ENCODE results near the gene BAK1. TPM values are rescaled to one million over a fixed set of nuclear protein-coding genes. Genes with fewer than 3 reads are reported as not detected.

BAK1 gene
- polyA plus RNA-seq (ENCODE audit: insufficient read length in 4 of 4): 10 to 100 TPM; 20.2 to 28.4 (median 23.2) TPM

GRCh38 chr6:33579828-33580714 lies at the start of gene BAK1:
Gene BAK1 (minus strand): TSS chr6:33580276. CDS start chr6:33577604, 2,672 bp downstream.
- peak in 3 of 4 donors; percentile 55 to 88 (median 80) for DNase-seq (ENCODE audit: low read depth in 4 of 4, low spot score in 2 of 4)

GRCh38 chr6:33628401-33628964 lies 48.4 kb upstream of the BAK1 start:
- DNase-seq (ENCODE audit: low read depth in 4 of 4, low spot score in 2 of 4): no peak

GRCh38 chr6:33627876-33628275 lies 47.8 kb upstream of the BAK1 start:
- DNase-seq (ENCODE audit: low read depth in 4 of 4, low spot score in 2 of 4): no peak

- DNase-seq (ENCODE audit: low read depth in 4 of 4, low spot score in 2 of 4): no peak
These were observed 44.8 kb upstream of the BAK1 start for GRCh38 chr6:33624856-33625255.

GRCh38 chr6:33623895-33624381 lies 43.9 kb upstream of the BAK1 start:
- DNase-seq (ENCODE audit: low read depth in 4 of 4, low spot score in 2 of 4): no peak

- DNase-seq (ENCODE audit: low read depth in 4 of 4, low spot score in 2 of 4): no peak
These were observed 42.7 kb upstream of the BAK1 start for GRCh38 chr6:33622456-33623431.

- DNase-seq (ENCODE audit: low read depth in 4 of 4, low spot score in 2 of 4): no peak
These were observed 41.8 kb upstream of the BAK1 start for GRCh38 chr6:33621711-33622388.

GRCh38 chr6:33620856-33621710 lies 41.0 kb upstream of the BAK1 start, which contains the start of gene ITPR3:
Gene ITPR3 (plus strand): TSS chr6:33621322. CDS start chr6:33621603, 281 bp downstream.
- no peak for DNase-seq (ENCODE audit: low read depth in 4 of 4, low spot score in 2 of 4)

GRCh38 chr6:33620158-33620855 lies 40.2 kb upstream of the BAK1 start:
- DNase-seq (ENCODE audit: low read depth in 4 of 4, low spot score in 2 of 4): no peak

GRCh38 chr6:33619166-33619840 lies 39.2 kb upstream of the BAK1 start:
- no peak for DNase-seq (ENCODE audit: low read depth in 4 of 4, low spot score in 2 of 4)

- no peak for DNase-seq (ENCODE audit: low read depth in 4 of 4, low spot score in 2 of 4)
These were observed 36.8 kb upstream of the BAK1 start for GRCh38 chr6:33616913-33617312.

GRCh38 chr6:33616113-33616512 lies 36.0 kb upstream of the BAK1 start:
- DNase-seq (ENCODE audit: low read depth in 4 of 4, low spot score in 2 of 4): no peak

- no peak for DNase-seq (ENCODE audit: low read depth in 4 of 4, low spot score in 2 of 4)
These were observed 33.7 kb upstream of the BAK1 start for GRCh38 chr6:33613795-33614168.

GRCh38 chr6:33613146-33613794 lies 33.2 kb upstream of the BAK1 start:
- DNase-seq (ENCODE audit: low read depth in 4 of 4, low spot score in 2 of 4): no peak

GRCh38 chr6:33610779-33611732 lies 31.0 kb upstream of the BAK1 start:
- DNase-seq (ENCODE audit: low read depth in 4 of 4, low spot score in 2 of 4): no peak

- DNase-seq (ENCODE audit: low read depth in 4 of 4, low spot score in 2 of 4): no peak
These were observed 30.0 kb upstream of the BAK1 start for GRCh38 chr6:33610067-33610466.
